PFSK-1 (cell line): ENCODE results near the gene TMEM244.

Source experiments
- FOXP2 ChIP-seq: optimal IDR thresholded peaks from 2 replicates; pipeline ENCODE3; 2011; ENCODE audit warnings: borderline replicate concordance, control low read depth, inconsistent platforms; ENCODE audit not compliant: insufficient read depth; ENCODE audit errors: extremely low read length, extremely low read depth
- POLR2AphosphoS5 ChIP-seq: IDR thresholded peaks from 2 replicates; pipeline ENCODE4 v1.6.1; 2012; ENCODE audit warnings: low read depth, mild to moderate bottlenecking, control low read depth, low read length, moderate library complexity
- REST ChIP-seq, 2 experiments: IDR thresholded peaks; 2 replicates each; pipeline versions ENCODE4 v1.6.1 to v1.8.0; 2011 to 2012; ENCODE audit warnings: low read depth in 2 of 2, low read length in 2 of 2, control low read depth in 1 of 2, inconsistent platforms in 1 of 2, mild to moderate bottlenecking in 1 of 2, moderate library complexity in 1 of 2; ENCODE audit not compliant: insufficient read depth in 1 of 2
- SIN3A ChIP-seq: IDR thresholded peaks from 2 replicates; pipeline ENCODE4 v1.6.1; 2012; ENCODE audit warnings: mild to moderate bottlenecking, low read length, moderate library complexity, borderline replicate concordance; ENCODE audit not compliant: insufficient read depth
- TAF1 ChIP-seq: IDR thresholded peaks from 2 replicates; pipeline ENCODE4 v1.6.1; 2012; ENCODE audit warnings: low read length, control low read depth, borderline replicate concordance; ENCODE audit not compliant: insufficient read depth

Gene TMEM244

GRCh38 chr6:129789974-129790373, 71.1 kb downstream of the TMEM244 start:
- no peak for TF ChIP-seq POLR2AphosphoS5
- TF ChIP-seq FOXP2 = no peak
- no peak for TF ChIP-seq SIN3A
- no peak for TF ChIP-seq REST (IDR thresholded peaks at IDR 0.05; ENCODE audit: insufficient read depth in 1 of 2, low read depth in 2 of 2, low read length in 2 of 2)
- TF ChIP-seq TAF1 = no peak

DNA sequence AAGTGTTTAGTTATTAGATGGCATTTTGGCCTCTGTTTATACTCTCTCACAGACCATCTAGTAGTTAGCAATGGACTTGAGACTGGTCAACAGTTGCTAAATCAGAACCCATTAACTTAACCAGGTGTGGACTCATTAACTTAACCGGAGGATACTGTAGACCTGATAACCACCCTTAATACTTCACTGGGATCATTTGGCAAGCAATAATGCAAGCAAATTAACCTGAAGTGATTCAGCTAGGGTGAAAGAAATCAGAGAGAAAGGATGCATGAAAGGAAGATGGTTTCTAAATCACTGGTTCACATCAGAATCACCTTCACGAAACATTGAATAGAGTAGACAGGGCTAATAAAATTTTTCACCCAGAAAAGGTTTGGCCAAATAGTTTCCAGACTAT, 73.3 kb downstream of the TMEM244 start:
- TF ChIP-seq POLR2AphosphoS5 (no peak), FOXP2 (no peak), REST (IDR thresholded peaks at IDR 0.05; ENCODE audit: insufficient read depth in 1 of 2, low read depth in 2 of 2, low read length in 2 of 2) (no peak), TAF1 (no peak), SIN3A (no peak)

- no peak for TF ChIP-seq FOXP2
- no peak for TF ChIP-seq REST (IDR thresholded peaks at IDR 0.05; ENCODE audit: insufficient read depth in 1 of 2, low read depth in 2 of 2, low read length in 2 of 2)
- TF ChIP-seq POLR2AphosphoS5 = no peak
- no peak for TF ChIP-seq TAF1
- TF ChIP-seq SIN3A = no peak
These were observed 74.6 kb downstream of the TMEM244 start for GRCh38 chr6:129786548-129786947.

DNA sequence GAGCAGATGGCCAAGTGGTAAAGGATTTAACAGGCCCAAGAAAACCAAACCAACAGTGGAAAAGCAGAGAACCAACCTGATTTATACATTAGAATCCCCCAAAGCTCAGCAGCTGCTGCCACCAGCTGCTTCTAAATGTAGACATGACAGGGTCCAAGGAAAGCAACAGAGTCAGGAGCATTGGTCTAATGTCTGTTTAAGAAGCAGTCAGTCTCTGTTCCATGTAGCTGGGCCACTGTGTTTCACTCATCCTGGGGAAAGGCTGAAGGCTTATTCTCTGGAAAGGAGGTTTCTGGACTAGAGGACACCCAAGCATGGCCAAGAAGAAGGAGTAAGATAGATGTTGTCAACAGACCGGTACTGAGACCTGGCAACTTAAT, 75.4 kb downstream of the TMEM244 start:
- TF ChIP-seq FOXP2 (no peak), POLR2AphosphoS5 (no peak), TAF1 (no peak), SIN3A (no peak), REST (IDR thresholded peaks at IDR 0.05; ENCODE audit: insufficient read depth in 1 of 2, low read depth in 2 of 2, low read length in 2 of 2) (no peak)

GRCh38 chr6:129785047-129785755, 75.9 kb downstream of the TMEM244 start:
- TF ChIP-seq SIN3A (no peak), FOXP2 (no peak), POLR2AphosphoS5 (no peak)
